Measurements from ENCODE around the gene CR1L.

CR1L gene

DNA sequence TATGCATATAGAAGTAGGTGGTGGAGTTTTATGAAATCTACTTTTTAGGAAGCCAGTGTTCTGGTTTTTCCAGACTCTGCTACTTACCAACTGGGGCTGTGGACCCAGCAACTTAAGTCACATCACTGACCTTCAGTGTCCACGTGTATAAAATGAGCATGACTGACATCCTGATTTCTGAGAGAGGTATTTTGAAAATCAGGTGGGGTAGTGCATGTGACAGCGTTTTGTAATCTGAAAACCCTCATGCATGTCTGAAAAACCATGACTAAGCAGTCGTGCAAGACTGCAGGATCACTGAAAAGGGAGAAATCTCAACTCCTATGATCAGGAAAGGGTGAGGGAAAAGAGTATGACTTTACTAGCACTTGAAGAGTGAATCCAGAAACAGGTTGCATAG, 26.1 kb downstream of the CR1L start:
- TF ChIP-seq SIN3A (IDR thresholded peaks at IDR 0.05; ENCODE audit: borderline replicate concordance, insufficient read depth, low read length) (no peak), FOXP2 (optimal IDR thresholded peaks at IDR 0.05; ENCODE audit: borderline replicate concordance, extremely low read depth, extremely low read length, insufficient read depth) (no peak), TAF1 (IDR thresholded peaks at IDR 0.05; ENCODE audit: borderline replicate concordance, insufficient read depth, low read length) (no peak), POLR2AphosphoS5 (IDR thresholded peaks at IDR 0.05; ENCODE audit: low read depth, low read length) (no peak)
- TF ChIP-seq, protein P1, sequence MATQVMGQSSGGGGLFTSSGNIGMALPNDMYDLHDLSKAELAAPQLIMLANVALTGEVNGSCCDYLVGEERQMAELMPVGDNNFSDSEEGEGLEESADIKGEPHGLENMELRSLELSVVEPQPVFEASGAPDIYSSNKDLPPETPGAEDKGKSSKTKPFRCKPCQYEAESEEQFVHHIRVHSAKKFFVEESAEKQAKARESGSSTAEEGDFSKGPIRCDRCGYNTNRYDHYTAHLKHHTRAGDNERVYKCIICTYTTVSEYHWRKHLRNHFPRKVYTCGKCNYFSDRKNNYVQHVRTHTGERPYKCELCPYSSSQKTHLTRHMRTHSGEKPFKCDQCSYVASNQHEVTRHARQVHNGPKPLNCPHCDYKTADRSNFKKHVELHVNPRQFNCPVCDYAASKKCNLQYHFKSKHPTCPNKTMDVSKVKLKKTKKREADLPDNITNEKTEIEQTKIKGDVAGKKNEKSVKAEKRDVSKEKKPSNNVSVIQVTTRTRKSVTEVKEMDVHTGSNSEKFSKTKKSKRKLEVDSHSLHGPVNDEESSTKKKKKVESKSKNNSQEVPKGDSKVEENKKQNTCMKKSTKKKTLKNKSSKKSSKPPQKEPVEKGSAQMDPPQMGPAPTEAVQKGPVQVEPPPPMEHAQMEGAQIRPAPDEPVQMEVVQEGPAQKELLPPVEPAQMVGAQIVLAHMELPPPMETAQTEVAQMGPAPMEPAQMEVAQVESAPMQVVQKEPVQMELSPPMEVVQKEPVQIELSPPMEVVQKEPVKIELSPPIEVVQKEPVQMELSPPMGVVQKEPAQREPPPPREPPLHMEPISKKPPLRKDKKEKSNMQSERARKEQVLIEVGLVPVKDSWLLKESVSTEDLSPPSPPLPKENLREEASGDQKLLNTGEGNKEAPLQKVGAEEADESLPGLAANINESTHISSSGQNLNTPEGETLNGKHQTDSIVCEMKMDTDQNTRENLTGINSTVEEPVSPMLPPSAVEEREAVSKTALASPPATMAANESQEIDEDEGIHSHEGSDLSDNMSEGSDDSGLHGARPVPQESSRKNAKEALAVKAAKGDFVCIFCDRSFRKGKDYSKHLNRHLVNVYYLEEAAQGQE (IDR thresholded peaks at IDR 0.05; ENCODE audit: insufficient read depth in 1 of 2, low read depth in 2 of 2, low read length in 2 of 2) = no peak

DNA sequence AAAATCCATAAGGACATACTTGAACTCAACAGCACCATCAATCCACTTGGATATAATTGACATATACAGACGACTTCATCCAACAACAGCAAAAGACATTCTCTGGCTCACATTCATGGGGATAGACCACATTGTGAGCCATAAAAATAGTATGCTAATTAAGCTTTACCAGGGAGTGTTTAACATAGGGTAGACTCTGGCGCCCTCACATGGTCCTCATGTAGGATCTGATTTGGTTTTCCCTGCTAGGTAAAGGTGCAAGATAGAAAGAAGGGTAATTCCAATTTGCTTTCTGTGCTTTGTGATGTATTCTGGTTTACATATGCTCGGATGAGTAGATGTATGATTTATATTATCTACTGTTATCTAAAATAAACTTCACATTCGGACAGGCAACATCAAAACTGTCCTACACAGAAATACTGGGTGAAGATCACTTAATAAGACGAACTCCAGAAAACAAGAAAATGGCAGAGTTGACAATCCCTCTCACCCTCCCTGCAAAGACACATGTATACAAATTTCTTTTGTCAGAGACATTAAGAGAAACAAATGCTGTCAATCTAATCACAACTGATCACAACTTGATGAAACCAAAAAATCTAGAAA, 27.7 kb downstream of the CR1L start:
- TF ChIP-seq, protein P1 (IDR thresholded peaks at IDR 0.05; ENCODE audit: insufficient read depth in 1 of 2, low read depth in 2 of 2, low read length in 2 of 2) = no peak
- TF ChIP-seq POLR2AphosphoS5 (IDR thresholded peaks at IDR 0.05; ENCODE audit: low read depth, low read length) (no peak), SIN3A (IDR thresholded peaks at IDR 0.05; ENCODE audit: borderline replicate concordance, insufficient read depth, low read length) (no peak), FOXP2 (optimal IDR thresholded peaks at IDR 0.05; ENCODE audit: borderline replicate concordance, extremely low read depth, extremely low read length, insufficient read depth) (no peak), TAF1 (IDR thresholded peaks at IDR 0.05; ENCODE audit: borderline replicate concordance, insufficient read depth, low read length) (no peak)

DNA sequence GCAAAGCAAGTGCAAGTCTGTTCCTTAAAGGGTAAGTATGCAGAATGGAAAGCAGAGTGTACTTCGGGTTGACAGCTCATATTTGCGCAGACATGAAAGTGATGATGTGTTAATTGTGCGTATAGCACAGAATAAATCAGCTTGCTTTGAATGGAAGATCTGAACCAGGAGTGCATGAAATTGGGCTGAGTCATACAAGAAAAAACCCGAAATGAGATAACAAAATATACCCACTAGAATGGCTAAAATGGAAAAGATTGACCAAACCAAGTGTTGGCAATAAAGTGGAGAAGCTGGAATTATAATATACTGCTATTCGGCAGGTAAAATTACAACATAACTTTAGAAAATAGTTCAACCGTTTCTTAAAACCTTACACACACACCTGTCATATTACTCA, 28.5 kb downstream of the CR1L start:
- no peak for TF ChIP-seq SIN3A (IDR thresholded peaks at IDR 0.05; ENCODE audit: borderline replicate concordance, insufficient read depth, low read length)
- no peak for TF ChIP-seq TAF1 (IDR thresholded peaks at IDR 0.05; ENCODE audit: borderline replicate concordance, insufficient read depth, low read length)
- TF ChIP-seq, protein P1 (IDR thresholded peaks at IDR 0.05; ENCODE audit: insufficient read depth in 1 of 2, low read depth in 2 of 2, low read length in 2 of 2) = no peak
- TF ChIP-seq FOXP2 (optimal IDR thresholded peaks at IDR 0.05; ENCODE audit: borderline replicate concordance, extremely low read depth, extremely low read length, insufficient read depth) = no peak
- TF ChIP-seq POLR2AphosphoS5 (IDR thresholded peaks at IDR 0.05; ENCODE audit: low read depth, low read length) = no peak

DNA sequence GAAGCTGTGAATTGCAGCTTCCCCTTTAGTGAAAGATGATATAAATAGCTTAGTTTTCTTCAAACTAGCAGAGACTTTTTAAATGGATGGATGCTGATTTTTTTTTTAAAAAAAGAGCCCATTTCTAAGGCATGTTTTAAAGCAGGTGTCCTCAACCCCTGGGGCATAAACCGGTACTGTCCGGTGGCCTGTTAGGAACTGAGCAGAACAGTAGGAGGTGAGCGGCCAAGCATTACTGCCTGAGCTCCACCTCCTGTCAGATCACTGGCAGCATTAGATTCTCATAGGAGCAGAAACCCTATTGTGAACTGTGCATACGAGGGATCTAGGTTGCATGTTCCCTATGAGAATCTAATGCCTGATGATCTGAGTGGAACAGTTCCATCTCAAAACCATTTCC, 31.2 kb downstream of the CR1L start:
- TF ChIP-seq SIN3A (IDR thresholded peaks at IDR 0.05; ENCODE audit: borderline replicate concordance, insufficient read depth, low read length) (no peak), TAF1 (IDR thresholded peaks at IDR 0.05; ENCODE audit: borderline replicate concordance, insufficient read depth, low read length) (no peak), FOXP2 (optimal IDR thresholded peaks at IDR 0.05; ENCODE audit: borderline replicate concordance, extremely low read depth, extremely low read length, insufficient read depth) (no peak), POLR2AphosphoS5 (IDR thresholded peaks at IDR 0.05; ENCODE audit: low read depth, low read length) (no peak)
- TF ChIP-seq, protein P1 (IDR thresholded peaks at IDR 0.05; ENCODE audit: insufficient read depth in 1 of 2, low read depth in 2 of 2, low read length in 2 of 2) = no peak
